SU-DHL-6 (cell line): ENCODE measurements around the gene CDKAL1.

Experiments used
- H2AFZ ChIP-seq: fragments of 200-600 bp; sonication (generic); 2 replicates; pipeline ENCODE4 v1.6.1; 2014; ENCODE audit warnings: low read depth, mild to moderate bottlenecking, moderate library complexity, mixed read lengths, antibody characterized with exemption, low read length; ENCODE audit not compliant: severe bottlenecking
- H3F3A ChIP-seq: fragments of 200-600 bp; shearing (Covaris generic); 2 replicates; pipeline ENCODE4 v1.6.0; 2016; ENCODE audit warnings: antibody characterized with exemption, mild to moderate bottlenecking; ENCODE audit not compliant: insufficient read depth
- H3K27ac ChIP-seq: fragments of 200-600 bp; sonication (generic); 2 replicates; pipeline ENCODE4 v1.5.1; 2016; ENCODE audit warnings: low read depth, mild to moderate bottlenecking, low read length, moderate library complexity, mixed read lengths
- H3K27me3 ChIP-seq: fragments of 200-600 bp; sonication (generic), shearing (Covaris generic); 2 replicates; pipeline ENCODE4 v1.6.0; 2014; ENCODE audit warnings: mild to moderate bottlenecking, low read length
- H3K36me3 ChIP-seq: fragments of 200-600 bp; sonication (generic); 2 replicates; pipeline ENCODE4 v1.6.1; 2014; ENCODE audit warnings: mild to moderate bottlenecking, low read length, mixed read lengths
- H3K4me2 ChIP-seq: fragments of 300-600, 200-600 bp; shearing (Covaris generic), sonication (generic); 2 replicates; pipeline ENCODE4 v1.6.0; 2014; ENCODE audit warnings: low read length, low read depth, mild to moderate bottlenecking; ENCODE audit not compliant: poor library complexity, severe bottlenecking
- H3K4me3 ChIP-seq: fragments of 200-600 bp; sonication (generic); 2 replicates; pipeline ENCODE4 v1.5.1; 2014; ENCODE audit warnings: antibody characterized with exemption, low read length, mild to moderate bottlenecking, mixed read lengths; ENCODE audit not compliant: insufficient read depth, poor library complexity, severe bottlenecking
- H3K79me2 ChIP-seq: fragments of 200-600 bp; sonication (generic); 2 replicates; pipeline ENCODE4 v1.6.1; 2014; ENCODE audit warnings: mild to moderate bottlenecking, low read length, moderate library complexity; ENCODE audit not compliant: insufficient read depth
- H3K9ac ChIP-seq: fragments of 200-600 bp; sonication (generic); 2 replicates; pipeline ENCODE4 v1.7.0; 2014; ENCODE audit warnings: mild to moderate bottlenecking, low read length
- H3K9me2 ChIP-seq: fragments of 200-600 bp; sonication (generic); replicated peaks from 2 replicates; pipeline ENCODE4 v1.6.1; 2014; ENCODE audit warnings: low read length; ENCODE audit not compliant: insufficient read depth
- H3K9me3 ChIP-seq: fragments of 200-600 bp; sonication (generic); 2 replicates; pipeline ENCODE4 v1.6.1; 2014; ENCODE audit warnings: low read length, mixed read lengths; ENCODE audit not compliant: insufficient read depth
- H4K20me1 ChIP-seq: fragments of 200-600 bp; sonication (generic); 2 replicates; pipeline ENCODE4 v1.6.1; 2014; ENCODE audit warnings: low read depth, mild to moderate bottlenecking, antibody characterized with exemption, low read length, moderate library complexity, mixed read lengths
- EZH2phosphoT487 ChIP-seq: fragments of 200-600 bp; sonication (generic), shearing (Covaris generic); conservative IDR thresholded peaks from 2 replicates; pipeline ENCODE4 v1.6.1; 2018; ENCODE audit warnings: mild to moderate bottlenecking, antibody characterized with exemption, low read length, moderate library complexity, mixed read lengths
- TF ChIP-seq, protein P1 (sequence below): fragments of 200-600 bp; sonication (generic); IDR thresholded peaks from one replicate; pipeline ENCODE4 v1.5.1; 2017; ENCODE audit warnings: antibody characterized with exemption, mild to moderate bottlenecking, low read length, moderate library complexity; ENCODE audit not compliant: insufficient read depth, poor library complexity, severe bottlenecking

CDKAL1 gene

DNA sequence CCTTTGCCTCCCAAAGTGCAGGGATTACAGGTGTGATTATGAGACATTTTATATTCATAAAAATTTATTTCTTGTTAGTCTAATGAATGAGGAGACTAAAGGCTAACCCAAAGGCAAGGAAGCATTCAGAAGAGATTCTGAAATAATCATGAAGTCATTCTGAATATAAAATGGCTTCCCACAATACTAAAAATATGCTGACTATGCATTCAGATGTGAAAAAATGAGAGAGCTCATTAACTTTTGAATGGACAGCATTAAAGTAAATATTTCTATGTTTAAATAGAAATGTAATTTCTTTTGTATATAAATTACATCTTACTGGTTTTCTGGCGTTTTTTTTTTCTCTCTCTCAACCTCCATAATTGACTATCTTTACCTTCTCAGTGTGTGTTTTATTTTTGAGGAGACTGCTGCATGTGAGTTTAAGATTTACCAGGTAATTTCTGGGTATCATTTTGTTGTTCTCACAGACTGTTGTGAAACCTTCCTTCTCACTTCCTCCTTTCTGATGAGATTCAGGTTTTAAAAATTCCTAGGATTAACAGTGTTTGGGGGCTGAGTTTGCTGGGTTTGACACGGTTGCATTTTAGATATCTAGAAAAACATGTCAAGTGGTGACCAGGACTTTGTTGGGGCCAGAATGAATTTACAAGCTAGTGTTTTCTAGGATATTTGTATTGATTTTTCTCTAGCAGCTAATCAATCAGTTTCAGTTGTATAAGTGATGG is 316.6 kb downstream of the CDKAL1 start:
- no peak for TF ChIP-seq EZH2phosphoT487
- TF ChIP-seq, protein P1, sequence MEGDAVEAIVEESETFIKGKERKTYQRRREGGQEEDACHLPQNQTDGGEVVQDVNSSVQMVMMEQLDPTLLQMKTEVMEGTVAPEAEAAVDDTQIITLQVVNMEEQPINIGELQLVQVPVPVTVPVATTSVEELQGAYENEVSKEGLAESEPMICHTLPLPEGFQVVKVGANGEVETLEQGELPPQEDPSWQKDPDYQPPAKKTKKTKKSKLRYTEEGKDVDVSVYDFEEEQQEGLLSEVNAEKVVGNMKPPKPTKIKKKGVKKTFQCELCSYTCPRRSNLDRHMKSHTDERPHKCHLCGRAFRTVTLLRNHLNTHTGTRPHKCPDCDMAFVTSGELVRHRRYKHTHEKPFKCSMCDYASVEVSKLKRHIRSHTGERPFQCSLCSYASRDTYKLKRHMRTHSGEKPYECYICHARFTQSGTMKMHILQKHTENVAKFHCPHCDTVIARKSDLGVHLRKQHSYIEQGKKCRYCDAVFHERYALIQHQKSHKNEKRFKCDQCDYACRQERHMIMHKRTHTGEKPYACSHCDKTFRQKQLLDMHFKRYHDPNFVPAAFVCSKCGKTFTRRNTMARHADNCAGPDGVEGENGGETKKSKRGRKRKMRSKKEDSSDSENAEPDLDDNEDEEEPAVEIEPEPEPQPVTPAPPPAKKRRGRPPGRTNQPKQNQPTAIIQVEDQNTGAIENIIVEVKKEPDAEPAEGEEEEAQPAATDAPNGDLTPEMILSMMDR = no peak
- Histone ChIP-seq H3K4me2 (no peak overlapping the region), H3K9ac (no peak overlapping the region), H2AFZ (no peak overlapping the region), H3K27me3 (no peaks in the 10 kb centered on the region), H3K79me2 (no peaks in the 10 kb centered on the region), H3K36me3 (no peaks in the 10 kb centered on the region), H3K4me3 (no peak overlapping the region), H3K9me3 (no peaks in the 10 kb centered on the region), H4K20me1 (no peaks in the 10 kb centered on the region), H3F3A (no peaks in the 10 kb centered on the region), H3K9me2 (no peaks in the 10 kb centered on the region), H3K27ac (no peak overlapping the region)

- no peaks in the 10 kb centered on the region for H3K36me3 ChIP-seq
- H3K27me3 ChIP-seq = no peaks in the 10 kb centered on the region
- H3K9ac ChIP-seq = no peak overlapping the region
- no peaks in the 10 kb centered on the region for H4K20me1 ChIP-seq
- no peak overlapping the region for H2AFZ ChIP-seq
- no peak overlapping the region for H3K4me2 ChIP-seq
- H3K79me2 ChIP-seq = no peaks in the 10 kb centered on the region
- TF ChIP-seq, protein P1 = no peak
- TF ChIP-seq EZH2phosphoT487 = no peak
- H3K9me3 ChIP-seq = no peaks in the 10 kb centered on the region
- H3K4me3 ChIP-seq = no peak overlapping the region
- no peaks in the 10 kb centered on the region for H3K9me2 ChIP-seq
- no peaks in the 10 kb centered on the region for H3F3A ChIP-seq
- H3K27ac ChIP-seq = no peak overlapping the region
Observed at GRCh38 chr6:20851795-20852194, 317.5 kb downstream of the CDKAL1 start.

- H3K4me2 ChIP-seq = no peak overlapping the region
- no peak overlapping the region for H3K4me3 ChIP-seq
- no peak overlapping the region for H3K9ac ChIP-seq
- no peak for TF ChIP-seq EZH2phosphoT487
- TF ChIP-seq, protein P1 = no peak
- no peaks in the 10 kb centered on the region for H3K27me3 ChIP-seq
- H4K20me1 ChIP-seq = no peaks in the 10 kb centered on the region
- H3K27ac ChIP-seq = no peak overlapping the region
- H2AFZ ChIP-seq = no peak overlapping the region
- H3K79me2 ChIP-seq = no peaks in the 10 kb centered on the region
- H3K9me3 ChIP-seq = no peaks in the 10 kb centered on the region
- H3K9me2 ChIP-seq = no peaks in the 10 kb centered on the region
- no peaks in the 10 kb centered on the region for H3K36me3 ChIP-seq
- no peaks in the 10 kb centered on the region for H3F3A ChIP-seq
Observed at GRCh38 chr6:20853828-20854227, 319.6 kb downstream of the CDKAL1 start.
